Tibial nerve (tissue), 3 donors: Measurements from ENCODE around the gene RAD9B.

Experiments
- EP300 ChIP-seq, 2 donors: sonication (generic); formaldehyde crosslinking; IDR thresholded peaks; one replicate each; pipeline ENCODE4 v1.6.1; 2017; ENCODE audit warnings: antibody characterized with exemption in 2 of 2, mild to moderate bottlenecking in 1 of 2
- POLR2A ChIP-seq, 2 donors: fragments of 450-650 bp; IDR thresholded peaks; one replicate each; pipeline ENCODE4 v1.6.1; 2017; ENCODE audit warnings: antibody characterized with exemption in 2 of 2, mild to moderate bottlenecking in 2 of 2, moderate library complexity in 2 of 2

DNA sequence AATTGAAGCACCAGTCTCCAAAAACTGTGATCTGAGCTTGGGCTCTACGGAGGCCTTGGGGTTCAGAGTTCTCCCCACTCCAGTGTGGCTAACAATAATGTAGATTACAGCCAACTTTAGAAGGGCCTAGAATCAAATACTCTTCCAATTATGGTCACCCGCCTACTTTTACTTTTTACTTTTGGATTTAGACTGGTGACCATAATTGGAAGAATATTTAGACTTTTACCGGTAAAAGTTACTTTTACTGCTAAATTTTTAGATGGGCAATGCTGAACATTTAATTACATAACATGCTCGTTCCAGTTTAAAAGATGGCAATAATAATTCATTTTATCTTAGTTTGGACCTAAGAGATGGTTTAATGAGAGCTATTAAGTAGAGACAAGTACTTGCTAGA lies 41.8 kb downstream of the RAD9B start:
- no peak for TF ChIP-seq EP300 (IDR thresholded peaks at IDR 0.05)
- TF ChIP-seq POLR2A (IDR thresholded peaks at IDR 0.05) = no peak
